Heart left ventricle (tissue), 16 donors: Measurements from ENCODE around the gene EMC9. TPM values are rescaled to one million over a fixed set of nuclear protein-coding genes. Genes with fewer than 3 reads are reported as not detected.
A peak's percentile ranks its signal among the peaks of the same experiment; 100 is the strongest.

Source experiments
- ATAC-seq, 4 donors: fragments of 200-7000 bp; cut with Tn5 transposase; one replicate each; pipeline ENCODE4 v1.9.1; 2020 to 2022; ENCODE audit warnings: moderate library complexity in 4 of 4, mild to moderate bottlenecking in 3 of 4, moderate number of reproducible peaks in 1 of 4
- DNase-seq, 5 donors: peaks; one replicate each; pipeline ENCODE4 v3.0.0-alpha.2; 2020
- H3K27ac ChIP-seq, 12 donors: fragments of 200-600 bp; sonication (generic) in 4 of 12; one replicate each; pipeline versions ENCODE4 v1.5.0 to v1.8.0; 2016 to 2022; ENCODE audit warnings: mild to moderate bottlenecking in 2 of 12
- H3K27me3 ChIP-seq, 9 donors: fragments of 200-600 bp; sonication (generic) in 2 of 9; one replicate each; pipeline versions ENCODE4 v1.5.1 to v1.8.0; 2016 to 2022; ENCODE audit warnings: mild to moderate bottlenecking in 3 of 9
- H3K36me3 ChIP-seq, 9 donors: fragments of 200-600 bp; sonication (generic) in 2 of 9; one replicate each; pipeline versions ENCODE4 v1.5.0 to v1.8.0; 2018 to 2022; ENCODE audit warnings: mild to moderate bottlenecking in 2 of 9
- H3K4me1 ChIP-seq, 12 donors: fragments of 200-600 bp; sonication (generic) in 4 of 12; one replicate each; pipeline versions ENCODE4 v1.5.0 to v1.8.0; 2016 to 2022; ENCODE audit warnings: mild to moderate bottlenecking in 3 of 12
- H3K4me3 ChIP-seq, 12 donors: fragments of 200-600 bp; sonication (generic) in 4 of 12; one replicate each; pipeline versions ENCODE4 v1.5.0 to v1.8.0; 2017 to 2022; ENCODE audit warnings: mild to moderate bottlenecking in 9 of 12, moderate library complexity in 4 of 12
- H3K9me3 ChIP-seq, 12 donors: fragments of 200-600 bp; sonication (generic) in 4 of 12; one replicate each; pipeline versions ENCODE4 v1.5.0 to v1.8.0; 2016 to 2022; ENCODE audit warnings: mild to moderate bottlenecking in 1 of 12
- POLR2A ChIP-seq, 2 donors: fragments of 450-650 bp; IDR thresholded peaks; one replicate each; pipeline ENCODE4 v1.6.1; 2017; ENCODE audit warnings: antibody characterized with exemption in 2 of 2, mild to moderate bottlenecking in 2 of 2, moderate library complexity in 2 of 2
- WGBS, 4 donors: extraction: QIAGEN DNeasy Blood & Tissue Kit in 2 of 4; methylation state at CpG; one replicate each; pipeline versions ENCODE4 v1.1.5 to v1.1.7; 2013 to 2018; 5-methylcytosine and 5-hydroxymethylcytosine counted together
- intact Hi-C, 10 donors: fragments of 100-400 bp; cut with DNase I; formaldehyde crosslinking; loops; one replicate each; pipeline versions ENCODE4 v1.11.1 to v1.14.2; 2022
- polyA plus RNA-seq, 2 donors: library from polyadenylated mRNA; stranded (reverse); fragments of 200-250 nt; gene quantifications; one replicate each; pipeline ENCODE4 v1.2.3, GENCODE V29; 2013
- total RNA-seq, 9 donors: library from RNA; depleted of rRNA in 2 of 9; stranded (reverse); fragments of >200 nt in 2 of 9; fragmentation: NEBNext Ultra II Directional in 3 of 9; extraction: Animal tissue kit (Norgen Biotek cat#: 25700) in 3 of 9; gene quantifications; one replicate each; pipeline versions ENCODE4 v1.1.0 to v1.2.4, GENCODE V29; 2016 to 2023
- TF ChIP-seq, protein P1 (sequence below), 12 donors: fragments of 200-600 bp; sonication (generic) in 4 of 12; IDR thresholded peaks; one replicate each; pipeline versions ENCODE4 v1.5.0 to v1.8.0; 2018 to 2022; ENCODE audit warnings: antibody characterized with exemption in 12 of 12, mild to moderate bottlenecking in 5 of 12
- donor health status: ischemic (EF 13 %, LVEDD 7.1; RV severe dilation, severe dysfunction).
- donor health status: healthy with polysubstance abuse.
- donor health status: DM: no; HTN: yes; CAD: no.
- donor health status: DM: no; HTN: no; CAD: no.
- donor health status: ischemic (EF 25% LVEDD 6.9; RV normal size, moderate dysfunction).
- donor health status: ischemic (EF 25% LVEDD 5.7; RV mildly dilated, moderate dysfunction).
- donor health status: healthy.
- donor health status: DM: yes; HTN: yes; CAD: no.
- donor health status: ischemic (EF 35%, LVEDD 5.7; RV mildly dilated, moderate dysfunction).
- donor health status: nonischemic (EF 11% LVEDD 7.7; RV severe dilation, severe dysfunction).
- donor health status: DM: yes; HTN: yes; CAD: no.
- donor health status: PGD.
- donor health status: ischemic (EF 29% LVEDD 5.4; RV normal size, mild dysfunction).
- donor health status: nonischemic (EF 23%, LVEDD 6.1; RV moderate dilation, normal function).

The EMC9 gene
- total and polyA plus RNA-seq, 11 donors: 9.6 to 30.6 (median 15.2) TPM

GRCh38 chr14:24094841-24095270, 46.5 kb downstream of the EMC9 start:
- Histone ChIP-seq H3K27ac (peak overlapping the region; percentile 77 to 96 (median 94)), H3K36me3 (peaks cover 0 to 20% (median 0%) of the 10 kb centered on the region in 9 donors), H3K9me3 (no peaks in the 10 kb centered on the region), H3K4me1 (peaks cover 0 to 26% (median 14%) of the 10 kb centered on the region in 12 donors), H3K4me3 (peak overlapping the region; percentile 73 to 94 (median 80)), H3K27me3 (no peaks in the 10 kb centered on the region)
- ATAC-seq (peak in 2 of 4 donors; percentile 1), DNase-seq (no peak)
- no peak for TF ChIP-seq POLR2A (IDR thresholded peaks at IDR 0.05)
- TF ChIP-seq, protein P1, sequence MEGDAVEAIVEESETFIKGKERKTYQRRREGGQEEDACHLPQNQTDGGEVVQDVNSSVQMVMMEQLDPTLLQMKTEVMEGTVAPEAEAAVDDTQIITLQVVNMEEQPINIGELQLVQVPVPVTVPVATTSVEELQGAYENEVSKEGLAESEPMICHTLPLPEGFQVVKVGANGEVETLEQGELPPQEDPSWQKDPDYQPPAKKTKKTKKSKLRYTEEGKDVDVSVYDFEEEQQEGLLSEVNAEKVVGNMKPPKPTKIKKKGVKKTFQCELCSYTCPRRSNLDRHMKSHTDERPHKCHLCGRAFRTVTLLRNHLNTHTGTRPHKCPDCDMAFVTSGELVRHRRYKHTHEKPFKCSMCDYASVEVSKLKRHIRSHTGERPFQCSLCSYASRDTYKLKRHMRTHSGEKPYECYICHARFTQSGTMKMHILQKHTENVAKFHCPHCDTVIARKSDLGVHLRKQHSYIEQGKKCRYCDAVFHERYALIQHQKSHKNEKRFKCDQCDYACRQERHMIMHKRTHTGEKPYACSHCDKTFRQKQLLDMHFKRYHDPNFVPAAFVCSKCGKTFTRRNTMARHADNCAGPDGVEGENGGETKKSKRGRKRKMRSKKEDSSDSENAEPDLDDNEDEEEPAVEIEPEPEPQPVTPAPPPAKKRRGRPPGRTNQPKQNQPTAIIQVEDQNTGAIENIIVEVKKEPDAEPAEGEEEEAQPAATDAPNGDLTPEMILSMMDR (IDR thresholded peaks at IDR 0.05): no peak
- WGBS, 4 donors: 26 to 45% (median 35%) methylated on average over 14 of the region's 14 CpGs
- intact Hi-C loops: loop anchor here in 8 of 10 donors (5.0 to 10.0 kb wide), 5 partner anchors 38 to 118 kb away; partner anchors contain the start of gene DHRS4L2 (in 2 of the 8)

DNA sequence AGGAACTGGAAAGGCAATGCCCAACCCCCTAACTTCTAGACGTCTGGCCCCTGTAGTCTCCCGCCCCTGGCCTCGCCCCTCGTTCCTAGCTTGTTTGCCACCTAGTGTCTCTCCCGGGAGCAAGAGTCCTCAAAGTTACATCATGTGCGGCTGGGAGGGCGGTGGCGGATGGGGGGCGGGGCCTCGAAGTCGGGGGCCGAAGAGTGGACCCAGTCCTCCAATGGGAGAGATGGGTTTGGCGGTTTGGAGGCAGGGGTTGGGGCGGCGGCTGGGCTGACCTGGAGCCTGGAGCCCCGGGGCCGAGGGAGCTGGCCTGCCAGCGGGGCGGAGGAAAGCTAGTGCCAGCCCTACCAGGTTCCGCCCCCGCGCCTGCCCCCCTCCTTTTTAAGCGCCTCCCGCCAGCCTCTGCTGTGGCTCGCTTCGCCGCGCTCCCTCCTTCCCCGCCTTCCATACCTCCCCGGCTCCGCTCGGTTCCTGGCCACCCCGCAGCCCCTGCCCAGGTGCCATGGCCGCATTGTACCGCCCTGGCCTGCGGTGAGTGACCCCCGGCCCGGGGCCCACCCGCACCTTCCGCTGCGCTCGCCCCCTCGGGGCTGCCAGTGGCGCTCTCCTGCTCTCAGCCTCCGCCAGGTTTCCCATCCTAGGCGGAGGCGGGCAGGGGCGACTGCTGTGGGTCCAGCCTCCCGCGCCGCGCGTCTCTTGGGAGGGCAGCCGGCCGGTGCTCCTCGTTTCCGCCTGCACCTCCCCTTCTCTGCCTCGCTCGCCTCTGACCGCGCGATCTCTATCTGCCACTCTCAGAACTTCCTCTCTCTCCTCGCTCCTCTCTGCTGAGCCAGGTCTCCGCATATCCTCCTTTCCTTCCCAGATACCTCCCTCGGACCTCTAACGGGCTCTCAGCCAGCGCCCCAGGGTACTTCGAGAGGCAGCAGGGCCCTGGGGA, 47.2 kb downstream of the EMC9 start, which contains the start of gene PCK2:
Gene PCK2, plus strand, starts transcription at position 411 of the 940 bp plus-strand sequence. Its CDS starts 95 bp downstream, at position 506.
- peaks cover 0 to 26% (median 14%) of the 10 kb centered on the region in 12 donors for H3K4me1 ChIP-seq
- H3K27me3 ChIP-seq: no peaks in the 10 kb centered on the region
- peak; percentile 85 to 94 (median 91) for DNase-seq
- peak within 1 kb of the TSS; percentile 77 to 96 (median 94) for H3K27ac ChIP-seq
- intact Hi-C loops: loop anchor here in 8 of 10 donors (5.0 to 10.0 kb wide), 5 partner anchors 37 to 117 kb away; partner anchors contain the start of gene DHRS4L2 (in 2 of the 8)
- H3K9me3 ChIP-seq: no peaks in the 10 kb centered on the region
- TF ChIP-seq POLR2A (IDR thresholded peaks at IDR 0.05): peak in 1 of 2 donors; percentile 62
- TF ChIP-seq, protein P1 (IDR thresholded peaks at IDR 0.05): peak in 1 of 12 donors; percentile 14
- 0 to 1% (median 1%) methylated on average over 52 to 68 of the region's 68 CpGs for WGBS, 4 donors
- ATAC-seq: peak; percentile 76 to 92 (median 90)
- H3K36me3 ChIP-seq: peaks cover 0 to 14% (median 0%) of the 10 kb centered on the region in 9 donors
- H3K4me3 ChIP-seq: peak within 1 kb of the TSS; percentile 73 to 94 (median 80)

- DNase-seq: peak in 1 of 5 donors; percentile 8
- ATAC-seq: no peak
- Histone ChIP-seq H3K36me3 (peaks cover 0 to 8% (median 0%) of the 10 kb centered on the region in 9 donors), H3K4me3 (peak overlapping the region in 11 of 12 donors; percentile 73 to 94 (median 81)), H3K27me3 (no peaks in the 10 kb centered on the region), H3K4me1 (peaks cover 0 to 26% (median 14%) of the 10 kb centered on the region in 12 donors), H3K9me3 (no peaks in the 10 kb centered on the region), H3K27ac (peak overlapping the region; percentile 59 to 96 (median 92))
- TF ChIP-seq, protein P1 (IDR thresholded peaks at IDR 0.05): no peak
- TF ChIP-seq POLR2A (IDR thresholded peaks at IDR 0.05): no peak
- intact Hi-C loops: loop anchor here in 8 of 10 donors (5.0 to 10.0 kb wide), 5 partner anchors 36 to 116 kb away; partner anchors contain the start of gene DHRS4L2 (in 2 of the 8)
- 83 to 86% (median 84%) methylated on average over 19 of the region's 19 CpGs for WGBS, 4 donors
These were observed 48.0 kb downstream of the EMC9 start for GRCh38 chr14:24093207-24093900.
